ENCODE results near the gene C16orf96. TPM values are rescaled to one million over a fixed set of nuclear protein-coding genes. Genes with fewer than 3 reads are reported as not detected.

C16orf96 gene
- total and polyA plus RNA-seq, 2 of the 13 experiments (the other 11 are each of a cell fraction or from before 2014, with no cell fraction given): 0.03 TPM; not detected in 1

- TF ChIP-seq ZXDC (CRISPR knock-in tag; IDR thresholded peaks at IDR 0.05) (peak; percentile 99), ZBTB8A (CRISPR knock-in tag; IDR thresholded peaks at IDR 0.05; ENCODE audit: borderline replicate concordance, low read depth) (no peak; the same call in none of the 2 replicates), HNRNPH1 (optimal IDR thresholded peaks at IDR 0.05; ENCODE audit: low read depth, low read length) (no peak), ZSCAN30 (CRISPR knock-in tag; IDR thresholded peaks at IDR 0.05) (peak; percentile 99), ZNF318 (CRISPR knock-in tag; IDR thresholded peaks at IDR 0.05) (peak; percentile 98), MED8 (CRISPR knock-in tag; IDR thresholded peaks at IDR 0.05; ENCODE audit: insufficient replicate concordance) (peak; percentile 76), ZNF143 (CRISPR knock-in tag; IDR thresholded peaks at IDR 0.05) (peak; percentile 84), ZNF672 (CRISPR knock-in tag; IDR thresholded peaks at IDR 0.05) (peak; percentile 97), JARID2 (CRISPR knock-in tag; IDR thresholded peaks at IDR 0.05; ENCODE audit: insufficient replicate concordance) (peak; percentile 85), POLR2G (IDR thresholded peaks at IDR 0.05; ENCODE audit: low read depth, low read length) (peak; percentile 96), SNAPC4 (CRISPR knock-in tag; IDR thresholded peaks at IDR 0.05) (peak; percentile 96)
Measured at GRCh38 chr16:4538350-4539235, 17.5 kb upstream of the C16orf96 start, which contains the start of gene CDIP1 (continued).

Data from HepG2 (cell line).